Activated T-cell treated with anti-CD3 and anti-CD28 coated beads for 48 hours (primary cell): ENCODE measurements around the gene ARSK.

Experiments used
- DNase-seq: peaks from one replicate; pipeline ENCODE4 v3.0.0-alpha.2; 2020; ENCODE audit warnings: low read depth

ARSK gene

DNA sequence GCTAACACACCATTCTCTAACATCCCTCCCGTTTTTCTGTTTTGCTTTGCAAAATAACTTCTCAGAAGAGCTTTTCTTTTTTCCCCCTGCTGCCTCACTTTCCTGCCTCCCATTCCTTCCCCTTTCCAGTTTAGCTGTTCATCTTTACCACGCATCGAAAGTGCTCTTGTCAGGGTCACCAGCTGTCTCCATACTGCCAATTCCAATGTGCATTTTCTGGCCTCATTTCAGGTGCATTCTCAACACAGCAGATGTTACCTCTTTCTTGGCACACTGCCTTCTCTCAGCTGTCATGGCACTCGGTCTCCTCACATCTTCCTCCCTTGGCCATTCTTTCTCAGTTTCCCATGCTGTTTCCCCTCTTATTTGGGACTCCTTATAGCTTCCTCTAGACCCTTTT, 9.5 kb downstream of the ARSK start:
- no peak for DNase-seq

DNA sequence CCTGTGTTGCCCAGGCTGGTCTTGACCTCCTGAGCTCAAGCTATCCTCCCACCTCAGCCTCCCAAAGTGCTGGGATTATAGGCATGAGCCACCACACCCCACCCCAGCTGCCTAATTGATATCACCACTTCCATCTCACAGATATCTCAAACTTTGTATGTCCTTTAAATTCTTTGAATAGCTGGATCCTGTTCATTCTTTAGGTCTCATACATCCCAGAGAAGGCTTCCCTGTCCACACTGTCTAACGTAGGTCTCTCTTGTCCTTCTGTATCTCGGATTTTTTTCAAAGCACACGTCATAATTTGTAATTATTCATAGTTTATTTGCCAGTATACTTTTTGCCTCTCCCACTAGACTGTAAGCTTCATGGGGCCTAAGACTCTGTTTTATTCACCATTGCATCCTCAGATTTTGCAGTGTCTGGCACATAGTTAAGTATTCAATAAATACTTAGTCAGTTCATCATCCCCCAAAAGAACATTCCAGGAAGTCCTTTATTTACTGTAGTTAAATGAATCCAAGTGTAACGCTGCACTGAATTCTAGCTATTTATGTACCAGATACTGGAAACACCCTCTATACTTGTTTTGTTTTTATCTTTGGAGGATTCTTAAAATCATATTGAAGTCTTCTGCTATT, 10.5 kb downstream of the ARSK start:
- no peak for DNase-seq

DNA sequence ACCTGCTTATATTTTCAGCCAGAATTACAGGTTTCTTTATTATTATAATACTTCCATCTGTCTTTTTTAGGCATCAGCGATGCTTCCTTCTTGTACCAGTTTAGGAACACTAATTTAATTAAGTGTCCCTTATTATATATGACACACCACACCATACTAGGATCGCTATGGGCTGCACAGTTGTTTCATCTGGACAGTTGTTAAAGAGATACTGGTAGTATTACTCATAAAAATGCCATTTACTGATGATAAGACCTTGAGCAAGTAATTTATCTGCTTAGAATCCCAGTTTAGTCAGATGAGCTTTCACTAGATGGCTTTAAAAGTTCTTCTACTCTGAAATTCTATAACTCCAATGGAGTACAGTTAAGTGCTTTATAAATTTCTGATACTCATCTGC, 17.1 kb downstream of the ARSK start:
- DNase-seq = no peak

DNA sequence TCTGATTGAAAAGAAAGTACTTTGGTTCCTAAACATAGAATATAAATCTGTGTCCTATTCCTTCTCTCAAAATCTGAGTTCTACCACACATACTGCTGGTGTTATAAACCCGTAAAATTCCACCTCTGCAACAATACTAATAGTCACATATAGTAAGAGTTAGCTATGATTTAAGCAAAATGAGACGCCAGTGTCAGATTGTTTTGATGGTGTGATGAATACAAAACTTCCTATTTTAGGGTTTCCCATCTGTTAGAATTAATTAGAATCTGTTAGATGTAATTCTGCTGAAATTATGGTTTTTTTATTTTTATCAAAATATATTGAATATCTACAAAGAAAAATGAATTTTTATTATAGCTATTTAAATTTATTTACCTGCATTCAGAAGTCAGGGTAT, 26.7 kb downstream of the ARSK start:
- DNase-seq = no peak

DNA sequence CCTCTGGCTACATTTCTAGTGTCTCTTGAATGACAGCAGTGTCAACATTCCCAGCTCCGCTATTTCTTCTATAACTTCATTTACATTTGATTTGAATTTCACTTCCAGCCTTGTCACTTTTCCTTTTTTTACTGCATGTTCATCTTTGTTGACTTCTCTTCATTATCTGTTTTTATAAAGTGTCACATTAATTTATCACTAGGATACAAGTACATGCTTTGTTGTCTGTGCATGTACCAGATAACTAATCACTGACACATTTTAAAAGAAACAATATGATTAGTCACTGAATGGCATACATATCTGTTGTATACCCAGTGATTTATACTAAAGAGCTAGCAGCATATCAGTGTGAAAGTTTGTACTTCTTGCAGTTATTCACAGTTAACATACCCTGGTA, 29.1 kb downstream of the ARSK start:
- DNase-seq = no peak

DNA sequence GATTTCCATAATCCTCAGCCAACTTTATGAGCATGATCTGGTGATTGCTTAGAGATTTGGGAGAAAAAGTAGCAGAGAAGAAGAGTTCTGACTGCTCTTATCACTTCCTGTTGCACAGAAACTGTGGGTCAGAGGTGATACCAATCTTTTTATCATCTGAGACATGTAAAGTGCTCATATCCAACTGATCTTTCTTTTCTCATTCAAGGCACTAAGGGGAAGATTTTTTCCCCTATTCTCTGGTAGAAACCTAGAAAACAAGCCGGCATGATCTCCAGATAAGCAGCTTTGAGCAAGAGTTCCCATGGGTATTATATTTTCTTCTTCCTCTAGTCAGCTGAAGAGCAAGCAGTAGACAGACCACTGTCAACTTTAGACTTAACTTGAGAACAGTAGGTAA, 36.0 kb downstream of the ARSK start:
- DNase-seq = no peak

DNA sequence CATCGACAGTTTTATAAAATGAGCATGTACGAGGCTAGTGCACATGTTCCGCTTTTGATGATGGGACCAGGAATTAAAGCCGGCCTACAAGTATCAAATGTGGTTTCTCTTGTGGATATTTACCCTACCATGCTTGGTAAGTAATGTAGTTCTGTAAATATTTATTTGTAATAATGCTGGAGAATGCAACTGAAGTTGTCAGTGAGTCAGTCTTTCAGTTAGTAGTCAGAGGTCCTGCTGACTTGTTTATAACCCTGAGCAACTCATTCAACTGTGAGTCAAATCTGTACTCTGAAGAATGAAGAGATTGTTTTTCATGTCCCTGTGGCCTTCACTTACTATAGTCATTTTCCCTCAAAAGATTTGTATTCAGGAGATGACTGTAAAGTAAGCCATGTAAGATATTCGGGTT, 36.6 kb downstream of the ARSK start:
- DNase-seq = no peak

DNA sequence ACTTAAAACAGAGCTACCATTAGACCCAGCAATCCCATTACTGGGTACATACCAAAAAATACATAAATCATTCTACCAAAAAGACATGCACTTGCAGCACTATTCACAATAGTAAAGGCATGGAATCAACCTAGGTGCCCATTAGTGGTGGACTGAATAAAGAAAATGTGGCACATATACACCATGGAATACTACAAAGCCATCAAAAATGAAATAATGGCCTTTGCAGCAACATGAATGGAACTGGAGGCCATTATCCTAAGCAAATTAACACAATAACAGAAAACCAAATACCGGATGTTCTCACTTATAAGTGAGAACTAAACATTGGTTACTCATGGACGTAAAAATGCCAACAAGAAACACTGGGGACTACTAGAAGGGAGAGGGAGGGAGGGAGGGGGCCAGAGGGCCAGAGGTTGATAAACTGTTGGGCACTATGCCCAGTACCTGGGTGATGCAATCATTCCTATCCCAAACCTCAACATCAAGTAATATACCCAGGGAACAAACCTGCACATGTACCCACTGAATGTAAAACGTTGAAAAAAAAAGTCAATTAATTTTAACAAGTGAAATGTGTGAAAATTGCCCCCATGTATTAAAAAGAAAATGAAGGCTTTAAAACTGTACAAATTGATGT, 40.5 kb downstream of the ARSK start:
- no peak for DNase-seq

DNA sequence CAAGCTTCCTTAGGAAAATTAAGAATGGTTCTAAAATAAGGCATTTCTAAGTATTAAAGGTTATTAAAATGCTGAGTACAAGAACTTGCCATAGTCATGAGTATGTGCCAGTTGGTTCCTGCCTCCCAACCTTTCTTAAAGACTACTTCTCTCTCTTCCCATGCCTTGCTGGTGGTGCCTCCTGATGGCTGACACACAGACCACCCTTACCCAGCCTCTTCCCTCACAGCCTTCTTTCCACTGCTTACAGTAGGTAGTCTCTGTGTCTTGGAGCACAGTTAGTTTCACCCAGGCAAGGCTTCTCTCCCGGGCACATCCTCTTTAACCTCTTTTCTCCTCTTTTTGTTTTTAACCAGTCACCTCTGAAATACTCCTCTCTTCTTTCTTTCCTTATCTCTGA, 44.4 kb downstream of the ARSK start:
- DNase-seq = no peak

DNA sequence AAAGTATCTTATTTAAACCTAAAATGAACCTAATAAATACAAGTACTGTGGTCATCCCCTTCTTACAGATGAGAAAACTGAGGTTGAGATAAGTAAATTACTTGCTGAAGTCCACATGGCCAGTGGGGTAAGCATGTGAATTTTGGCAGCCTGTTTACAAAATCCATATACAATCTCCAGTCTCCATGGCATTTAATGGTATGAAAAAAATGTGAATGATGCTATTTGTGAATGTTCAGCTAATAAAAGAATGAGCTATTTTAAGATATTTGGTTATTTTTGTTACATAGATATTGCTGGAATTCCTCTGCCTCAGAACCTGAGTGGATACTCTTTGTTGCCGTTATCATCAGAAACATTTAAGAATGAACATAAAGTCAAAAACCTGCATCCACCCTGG, 45.7 kb downstream of the ARSK start:
- DNase-seq = no peak

DNA sequence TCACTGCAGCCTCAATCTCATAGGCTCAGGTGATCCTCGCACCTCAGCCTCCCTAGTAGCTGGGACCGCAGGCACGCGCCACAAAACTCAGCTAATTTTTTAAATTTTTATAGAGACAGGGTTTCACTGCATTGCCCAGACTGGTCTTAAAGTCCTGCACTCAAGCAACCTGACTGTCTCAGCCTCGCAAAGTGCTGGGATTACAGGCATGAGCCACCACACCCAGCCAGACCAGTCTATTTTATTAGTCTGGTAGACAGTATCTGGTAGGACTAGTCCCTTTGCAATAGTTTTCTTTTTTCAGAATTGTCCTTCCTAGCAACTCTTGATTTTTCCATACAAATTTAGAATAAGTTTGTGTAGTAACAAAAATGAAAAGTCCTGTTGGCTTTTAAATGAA, 50.9 kb downstream of the ARSK start:
- DNase-seq = no peak

DNA sequence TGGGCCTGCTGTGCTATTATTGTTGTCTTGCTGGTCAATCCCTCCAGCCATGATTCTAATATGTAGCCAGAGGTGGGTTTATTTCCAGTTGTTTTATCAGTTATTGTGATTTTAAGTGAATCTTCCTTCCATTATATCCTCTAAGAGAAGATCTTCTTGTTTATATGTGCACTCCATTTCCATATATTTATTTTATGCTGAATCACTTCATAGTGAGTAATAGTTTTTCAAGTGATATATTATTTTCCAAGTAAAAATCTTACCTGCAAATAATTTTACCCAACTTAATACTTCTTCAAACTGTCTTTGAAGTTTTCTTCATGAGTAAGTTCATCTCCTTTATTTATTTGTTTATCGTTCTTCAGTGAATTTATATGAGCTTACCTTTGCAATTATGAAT, 51.5 kb downstream of the ARSK start:
- DNase-seq = no peak

DNA sequence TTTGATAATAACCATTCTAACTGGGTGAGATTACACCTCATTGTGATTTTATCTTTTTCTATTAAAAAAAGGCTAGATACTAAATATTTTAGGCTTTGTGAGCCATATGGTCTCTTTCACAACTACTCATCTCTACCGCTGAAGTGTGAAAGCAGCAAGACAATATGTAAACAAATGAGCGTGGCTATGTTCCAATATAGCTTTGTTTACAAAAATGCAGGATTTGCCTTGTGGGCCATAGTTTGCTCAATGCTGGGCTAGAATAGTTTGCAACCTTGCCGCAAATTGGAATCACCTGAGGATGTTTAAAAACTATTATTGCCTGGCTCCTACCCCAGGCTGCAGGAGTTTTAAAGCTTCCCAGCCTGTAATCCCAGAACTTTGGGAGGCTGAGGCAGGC, 54.8 kb downstream of the ARSK start:
- no peak for DNase-seq

DNA sequence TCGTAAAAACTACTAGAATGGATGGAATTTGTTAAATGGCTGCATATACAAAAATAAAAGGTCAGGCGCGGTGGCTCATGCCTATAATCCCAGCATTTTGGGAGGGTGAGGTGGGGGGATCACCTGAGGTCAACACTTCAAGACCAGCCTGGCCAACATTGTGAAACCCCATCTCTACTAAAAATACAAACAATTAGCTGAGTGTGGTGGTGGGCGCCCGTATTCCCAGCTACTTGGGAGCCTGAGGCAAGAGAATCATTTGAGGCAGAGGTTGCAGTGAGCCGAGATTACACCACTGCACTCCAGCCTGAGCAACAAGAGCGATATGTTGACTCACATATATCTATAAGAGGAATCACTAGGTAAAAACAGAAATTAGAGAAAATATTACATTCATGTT, 55.6 kb downstream of the ARSK start:
- DNase-seq = no peak

DNA sequence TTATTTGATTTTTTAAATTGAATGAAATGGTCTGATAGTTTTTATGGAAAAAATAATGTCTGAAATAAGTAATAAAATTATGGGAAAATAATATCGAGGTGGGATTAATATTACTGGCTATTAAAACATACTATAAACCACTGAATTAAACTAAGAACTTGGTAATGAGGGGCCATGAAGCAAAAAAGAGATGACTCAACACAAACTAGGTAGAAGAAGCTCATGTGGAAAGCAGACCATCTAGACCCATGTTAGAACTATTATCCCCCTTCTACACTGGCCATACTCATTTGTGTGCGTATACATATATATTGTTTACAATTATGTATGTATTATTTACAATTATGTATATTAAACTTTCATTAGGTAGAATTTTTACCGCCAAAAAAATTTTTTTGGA, 56.5 kb downstream of the ARSK start:
- DNase-seq = no peak

DNA sequence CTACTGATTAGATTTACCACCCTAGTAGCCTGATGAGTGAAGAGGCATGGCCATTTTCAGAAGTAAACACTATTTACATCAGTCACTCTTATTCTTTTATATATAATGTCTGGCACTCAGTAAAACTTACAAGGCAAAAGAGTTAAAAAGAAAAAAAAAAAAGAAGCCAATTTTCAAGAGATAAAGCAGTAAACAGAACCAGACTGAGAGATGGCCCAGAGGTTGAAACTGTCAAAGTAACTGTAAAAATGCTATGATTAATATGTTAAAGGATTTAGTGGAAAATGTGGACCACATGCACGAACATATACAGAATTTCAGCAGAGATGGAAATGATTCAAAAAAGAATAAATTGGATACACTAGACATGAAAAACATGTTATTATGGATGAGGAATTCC, 58.6 kb downstream of the ARSK start:
- DNase-seq = no peak

DNA sequence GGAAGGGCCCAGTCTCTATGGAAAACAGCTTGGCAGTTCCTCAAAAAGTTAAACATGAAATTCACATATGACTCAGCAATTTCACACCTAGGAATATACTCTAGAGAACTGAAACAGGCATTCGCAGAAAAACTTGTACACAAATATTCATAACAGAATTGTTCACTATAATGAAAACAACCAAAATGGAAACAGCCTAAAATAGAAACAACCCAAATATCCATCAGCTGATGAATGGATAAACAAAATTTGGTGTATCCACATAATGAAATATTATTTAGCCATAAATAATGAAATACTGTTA, 60.2 kb downstream of the ARSK start:
- DNase-seq = no peak

DNA sequence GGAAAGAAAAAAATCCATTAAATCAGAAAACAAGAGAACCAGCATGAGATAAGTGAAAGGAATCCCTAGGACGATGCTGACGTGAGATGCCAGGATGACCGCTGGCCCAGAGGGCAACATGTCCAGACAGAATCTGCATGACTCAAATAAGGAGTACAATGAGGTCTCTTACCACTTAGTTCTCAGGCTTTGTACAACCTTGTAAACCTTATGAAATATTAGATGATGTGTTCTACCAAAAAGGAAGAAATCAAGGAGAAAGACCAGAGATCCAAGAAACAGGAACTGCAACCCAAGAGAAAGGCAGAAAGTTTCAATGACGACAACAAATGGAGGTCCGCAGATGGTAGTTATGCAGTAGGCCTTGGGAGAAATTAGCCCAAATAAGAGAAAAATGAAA, 62.2 kb downstream of the ARSK start:
- DNase-seq = no peak

DNA sequence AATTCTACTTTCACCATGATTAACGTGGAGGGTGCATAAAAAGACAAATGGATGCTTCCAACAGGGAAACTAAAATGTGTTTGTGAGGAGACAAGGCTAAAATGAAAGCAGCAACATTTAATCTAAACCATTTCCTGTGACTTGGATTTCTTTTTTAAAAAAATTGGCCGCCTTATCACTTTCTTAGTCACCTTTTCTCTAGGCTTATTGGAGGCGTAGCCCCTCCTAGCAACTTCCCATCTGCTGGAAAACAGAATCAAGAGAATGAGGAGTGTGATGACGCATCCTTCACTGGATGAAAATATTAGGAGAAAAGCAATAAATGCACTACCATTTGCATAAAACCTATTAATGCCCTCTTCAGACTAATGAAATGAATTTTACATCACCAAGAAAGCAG, 64.2 kb downstream of the ARSK start:
- no peak for DNase-seq

DNA sequence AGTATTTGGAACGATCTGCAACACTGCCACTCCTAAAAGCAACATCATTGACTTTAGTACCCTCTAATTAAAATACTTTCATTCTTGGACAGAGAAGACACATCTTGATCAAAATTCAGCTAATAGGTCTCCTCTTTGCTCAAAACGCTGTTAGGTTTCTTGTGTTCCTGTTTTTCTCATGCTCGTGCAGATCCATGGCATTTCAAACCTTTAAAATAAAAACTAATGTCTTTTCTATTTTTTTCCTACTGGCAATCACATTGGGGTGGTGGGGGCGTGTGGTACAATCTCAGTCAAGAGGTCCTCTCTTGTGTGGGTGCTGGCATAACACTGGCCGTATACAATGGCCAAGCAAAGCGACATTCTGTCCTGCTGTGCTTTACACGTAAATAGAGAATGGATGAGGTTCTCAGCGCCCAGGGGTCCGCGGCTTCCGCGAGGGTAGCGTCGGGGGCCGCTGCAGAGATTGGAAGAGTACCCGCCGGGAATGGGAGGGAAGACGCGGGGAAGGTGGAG, 64.7 kb downstream of the ARSK start:
- no peak for DNase-seq

DNA sequence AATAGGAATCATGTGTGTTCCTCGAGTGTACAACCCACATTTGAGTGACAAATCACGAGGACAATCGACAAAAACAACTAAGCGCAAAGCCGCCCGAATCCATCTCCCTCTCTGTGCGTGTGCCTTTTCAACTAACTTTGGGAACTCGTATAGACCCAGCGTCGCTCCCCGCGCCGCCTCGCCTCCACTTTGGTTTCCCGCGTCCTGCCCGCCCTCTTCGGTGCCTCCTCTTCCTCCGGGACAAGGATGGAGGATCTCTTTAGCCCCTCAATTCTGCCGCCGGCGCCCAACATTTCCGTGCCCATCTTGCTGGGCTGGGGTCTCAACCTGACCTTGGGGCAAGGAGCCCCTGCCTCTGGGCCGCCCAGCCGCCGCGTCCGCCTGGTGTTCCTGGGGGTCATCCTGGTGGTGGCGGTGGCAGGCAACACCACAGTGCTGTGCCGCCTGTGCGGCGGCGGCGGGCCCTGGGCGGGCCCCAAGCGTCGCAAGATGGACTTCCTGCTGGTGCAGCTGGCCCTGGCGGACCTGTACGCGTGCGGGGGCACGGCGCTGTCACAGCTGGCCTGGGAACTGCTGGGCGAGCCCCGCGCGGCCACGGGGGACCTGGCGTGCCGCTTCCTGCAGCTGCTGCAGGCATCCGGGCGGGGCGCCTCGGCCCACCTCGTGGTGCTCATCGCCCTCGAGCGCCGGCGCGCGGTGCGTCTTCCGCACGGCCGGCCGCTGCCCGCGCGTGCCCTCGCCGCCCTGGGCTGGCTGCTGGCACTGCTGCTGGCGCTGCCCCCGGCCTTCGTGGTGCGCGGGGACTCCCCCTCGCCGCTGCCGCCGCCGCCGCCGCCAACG, 65.3 kb downstream of the ARSK start, which contains the start of gene GPR150:
Gene GPR150, plus strand, starts transcription at position 58 of the 840 bp plus-strand sequence. Its CDS starts 189 bp downstream, at position 247.
- peak; percentile 66 for DNase-seq

DNA sequence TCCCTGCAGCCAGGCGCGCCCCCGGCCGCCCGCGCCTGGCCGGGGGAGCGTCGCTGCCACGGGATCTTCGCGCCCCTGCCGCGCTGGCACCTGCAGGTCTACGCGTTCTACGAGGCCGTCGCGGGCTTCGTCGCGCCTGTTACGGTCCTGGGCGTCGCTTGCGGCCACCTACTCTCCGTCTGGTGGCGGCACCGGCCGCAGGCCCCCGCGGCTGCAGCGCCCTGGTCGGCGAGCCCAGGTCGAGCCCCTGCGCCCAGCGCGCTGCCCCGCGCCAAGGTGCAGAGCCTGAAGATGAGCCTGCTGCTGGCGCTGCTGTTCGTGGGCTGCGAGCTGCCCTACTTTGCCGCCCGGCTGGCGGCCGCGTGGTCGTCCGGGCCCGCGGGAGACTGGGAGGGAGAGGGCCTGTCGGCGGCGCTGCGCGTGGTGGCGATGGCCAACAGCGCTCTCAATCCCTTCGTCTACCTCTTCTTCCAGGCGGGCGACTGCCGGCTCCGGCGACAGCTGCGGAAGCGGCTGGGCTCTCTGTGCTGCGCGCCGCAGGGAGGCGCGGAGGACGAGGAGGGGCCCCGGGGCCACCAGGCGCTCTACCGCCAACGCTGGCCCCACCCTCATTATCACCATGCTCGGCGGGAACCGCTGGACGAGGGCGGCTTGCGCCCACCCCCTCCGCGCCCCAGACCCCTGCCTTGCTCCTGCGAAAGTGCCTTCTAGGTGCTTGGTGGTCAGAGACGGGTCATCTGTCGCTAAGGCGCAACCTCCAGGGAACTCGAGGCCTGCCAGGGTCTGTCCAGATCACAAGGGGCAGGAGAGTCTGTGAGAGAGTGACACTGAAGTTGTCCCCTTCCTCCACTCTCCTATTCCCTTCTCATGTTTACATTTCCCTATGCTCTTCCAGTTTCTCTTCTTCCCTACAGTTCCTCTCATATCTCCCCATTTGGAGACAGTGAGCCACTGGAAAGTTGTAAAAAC, 66.3 kb downstream of the ARSK start:
- DNase-seq = peak; percentile 47
